NCI-H1436 (cell line): ENCODE measurements around the gene NPDC1.

Experiments
- DNase-seq: peaks from one replicate; lab custom pipeline; 2025; lab: John Stamatoyannopoulos, UW

Gene NPDC1

DNA sequence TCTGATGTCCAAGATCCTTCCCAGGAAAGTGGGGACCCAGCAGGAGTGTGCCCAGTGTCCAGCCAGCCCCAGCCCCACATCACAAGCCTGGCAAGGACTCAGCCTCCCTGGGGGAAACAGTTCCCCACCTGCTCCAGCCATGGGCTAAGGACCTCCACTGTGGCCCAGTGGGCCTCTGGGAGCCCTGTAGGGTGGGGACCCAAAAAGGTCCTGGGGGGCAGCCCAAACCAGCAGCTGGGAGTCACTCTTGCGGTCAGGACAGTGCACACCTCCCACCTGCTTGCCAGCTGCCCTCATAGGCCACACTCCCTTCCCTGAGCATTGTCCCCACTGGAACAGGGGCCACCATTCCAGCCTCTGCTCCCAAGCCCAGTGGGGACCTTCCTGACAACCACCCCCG, 19.6 kb downstream of the NPDC1 start:
- DNase-seq = no peak

DNA sequence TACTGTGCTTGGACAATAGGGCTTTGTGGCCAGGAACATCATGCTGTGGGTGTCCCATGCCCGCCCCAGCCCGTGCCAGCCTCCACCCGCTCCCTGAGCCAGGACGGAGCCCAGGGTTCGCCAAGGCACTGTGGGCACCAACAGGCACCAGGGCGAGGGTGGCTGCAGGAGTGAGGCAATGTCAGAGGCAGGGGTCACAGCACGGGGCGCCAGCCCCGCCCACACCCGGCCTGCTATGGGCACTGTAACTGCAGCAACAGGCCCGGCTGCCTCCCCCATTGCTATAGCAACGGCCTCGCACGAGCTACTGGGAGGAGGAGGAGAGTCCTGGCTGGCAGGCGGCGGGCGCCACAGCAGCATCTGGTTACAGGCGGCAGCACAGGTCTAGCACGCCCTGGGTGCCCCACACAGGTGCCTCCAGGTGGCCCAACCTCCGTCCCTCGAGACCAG, 20.4 kb downstream of the NPDC1 start:
- peak; percentile 87 for DNase-seq

DNA sequence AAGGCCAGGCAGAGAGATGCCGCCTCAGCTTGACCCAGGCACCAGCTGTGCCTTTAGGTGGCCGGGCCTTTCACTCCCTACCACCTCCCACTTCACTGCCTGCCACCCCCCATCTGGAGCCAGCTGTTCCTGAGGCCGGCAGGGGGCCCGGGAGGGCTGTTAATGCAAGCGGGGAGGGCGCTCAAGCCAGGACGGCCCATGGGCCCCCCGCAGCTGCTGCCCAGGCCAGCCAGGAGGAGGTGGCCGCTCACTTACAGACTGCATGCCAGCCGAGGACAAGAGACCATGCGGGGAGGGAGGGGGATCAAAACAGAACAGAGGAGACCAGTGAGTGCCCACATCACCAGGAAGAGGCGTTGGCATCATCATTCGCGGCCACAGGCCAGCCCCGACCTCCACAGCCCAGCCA, 22.4 kb downstream of the NPDC1 start:
- no peak for DNase-seq

DNA sequence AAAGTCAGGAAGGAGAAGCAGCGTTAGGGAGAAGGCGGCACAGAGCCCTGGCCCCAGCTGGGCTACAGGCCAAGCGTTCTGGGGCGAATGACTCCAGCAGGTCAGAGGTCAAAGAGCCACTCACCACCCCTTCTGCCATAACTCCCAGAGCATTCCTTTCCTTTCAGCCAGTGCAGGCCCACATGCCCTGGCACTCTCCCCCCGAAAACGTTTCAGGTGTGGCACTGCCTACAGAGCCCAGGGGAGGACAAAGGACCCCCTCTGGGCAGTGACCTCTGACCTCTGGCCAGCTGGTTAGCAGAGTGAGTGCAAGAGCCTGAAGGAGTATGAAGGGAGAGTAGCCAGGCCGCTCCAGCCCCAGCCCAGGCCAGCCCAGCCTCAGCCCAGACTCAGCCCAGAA, 22.8 kb downstream of the NPDC1 start:
- DNase-seq = no peak

DNA sequence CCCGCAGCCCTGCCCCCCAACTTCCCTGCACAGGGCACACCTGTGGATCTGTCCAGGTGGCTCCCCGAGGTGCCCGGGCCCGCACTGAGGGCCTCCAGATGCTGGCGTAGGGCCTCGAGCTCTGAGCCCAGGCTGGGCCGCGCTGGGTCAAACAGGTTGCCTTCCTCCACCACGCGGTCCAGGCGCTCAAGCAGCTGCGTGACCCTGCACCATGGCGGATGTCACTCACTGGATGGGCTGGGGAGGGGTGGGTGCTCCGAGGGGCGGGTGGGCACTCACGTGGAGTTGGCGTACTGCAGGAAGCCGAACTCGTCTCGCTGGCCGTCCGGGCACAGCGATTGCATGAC, 23.3 kb downstream of the NPDC1 start:
- DNase-seq = no peak

DNA sequence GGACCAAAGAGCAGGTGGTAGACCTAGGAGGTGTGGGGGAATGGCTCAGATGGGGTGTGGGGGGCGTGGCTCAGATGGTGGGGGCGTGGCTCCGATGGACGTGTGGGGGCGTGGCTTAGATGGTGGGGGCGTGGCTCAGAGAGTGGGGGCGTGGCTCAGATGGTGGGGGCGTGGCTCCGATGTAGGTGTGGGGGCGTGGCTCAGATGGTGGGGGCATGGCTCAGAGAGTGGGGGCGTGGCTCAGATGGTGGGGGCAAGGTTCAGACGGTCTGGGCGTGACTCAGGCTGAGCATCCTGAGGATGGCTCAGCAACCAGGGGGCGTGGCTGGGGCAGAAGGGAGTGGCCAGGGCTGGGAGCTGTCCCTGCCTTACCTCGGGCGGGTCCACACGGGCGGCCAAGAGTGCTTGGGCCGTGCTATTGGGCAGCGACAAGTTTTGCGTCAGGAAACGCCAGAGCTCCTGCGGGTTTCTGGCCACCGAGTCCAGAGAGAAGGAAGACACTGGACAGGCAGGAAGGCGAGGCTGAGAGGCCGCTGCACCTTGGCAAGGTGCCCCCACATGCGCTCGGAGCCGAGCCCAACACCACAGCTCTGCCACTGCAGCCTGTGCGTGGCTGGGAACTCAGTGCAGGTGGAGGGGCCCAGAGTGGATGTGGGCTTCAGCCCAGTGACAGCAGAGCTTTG, 23.9 kb downstream of the NPDC1 start:
- DNase-seq = peak; percentile 23

DNA sequence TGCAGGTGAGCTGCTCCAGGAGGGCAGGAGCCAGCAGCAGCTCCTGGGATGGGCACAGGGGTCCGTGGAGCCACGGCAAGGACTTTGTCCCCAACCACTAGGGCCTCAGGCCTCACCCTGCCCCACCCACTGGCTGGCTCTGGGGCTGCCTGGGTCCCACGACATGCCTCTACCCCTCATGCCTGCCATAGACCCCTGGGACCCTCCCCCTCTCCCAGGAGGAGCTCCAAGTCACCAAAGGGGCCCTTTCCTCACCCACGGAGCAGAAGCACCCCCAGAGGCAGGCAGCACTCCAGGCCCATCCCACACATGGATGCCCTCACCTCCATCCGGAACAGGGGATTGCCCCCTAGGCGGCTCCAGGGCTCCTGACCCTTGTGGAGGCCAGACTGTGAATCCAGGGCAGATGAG, 24.4 kb downstream of the NPDC1 start:
- no peak for DNase-seq

DNA sequence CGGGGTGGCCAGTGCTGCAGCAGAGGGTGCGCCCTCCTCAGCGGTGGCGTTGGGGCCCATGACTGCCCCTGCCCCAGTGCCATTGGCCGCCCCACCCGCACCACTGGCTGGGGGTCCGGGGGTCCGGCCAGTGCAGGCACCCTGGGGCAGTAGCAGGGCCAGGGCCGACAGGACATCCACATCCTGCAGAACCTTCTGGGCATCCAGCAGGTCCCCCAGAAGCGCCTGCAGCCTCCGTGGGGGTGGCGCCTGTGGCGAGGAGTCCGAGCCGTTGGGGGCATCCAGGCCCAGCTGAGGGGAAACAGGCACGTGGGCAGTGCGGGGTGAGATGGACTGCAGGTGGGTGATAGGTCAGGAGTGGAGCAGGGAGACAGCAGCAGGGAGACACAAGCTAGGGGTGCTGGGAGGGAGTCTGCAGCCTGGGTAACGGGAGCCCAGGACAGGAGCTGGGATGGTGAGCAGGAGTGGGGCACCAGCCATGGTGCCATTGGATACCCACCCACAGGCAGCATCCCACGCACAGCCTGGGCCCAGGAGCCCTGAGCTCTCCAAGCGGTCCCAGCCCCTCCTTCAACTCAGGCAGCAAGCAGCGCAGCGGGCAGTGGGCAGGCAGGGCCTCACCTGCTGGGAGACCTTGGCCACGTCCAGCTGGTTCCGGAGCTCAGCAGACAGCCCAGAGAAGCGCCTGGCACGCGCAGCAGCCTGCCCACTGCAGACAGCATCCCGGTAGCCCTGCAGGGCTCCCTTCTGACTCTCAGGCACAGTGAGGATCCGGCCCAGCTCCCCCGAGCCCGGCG, 25.0 kb downstream of the NPDC1 start:
- DNase-seq = no peak

DNA sequence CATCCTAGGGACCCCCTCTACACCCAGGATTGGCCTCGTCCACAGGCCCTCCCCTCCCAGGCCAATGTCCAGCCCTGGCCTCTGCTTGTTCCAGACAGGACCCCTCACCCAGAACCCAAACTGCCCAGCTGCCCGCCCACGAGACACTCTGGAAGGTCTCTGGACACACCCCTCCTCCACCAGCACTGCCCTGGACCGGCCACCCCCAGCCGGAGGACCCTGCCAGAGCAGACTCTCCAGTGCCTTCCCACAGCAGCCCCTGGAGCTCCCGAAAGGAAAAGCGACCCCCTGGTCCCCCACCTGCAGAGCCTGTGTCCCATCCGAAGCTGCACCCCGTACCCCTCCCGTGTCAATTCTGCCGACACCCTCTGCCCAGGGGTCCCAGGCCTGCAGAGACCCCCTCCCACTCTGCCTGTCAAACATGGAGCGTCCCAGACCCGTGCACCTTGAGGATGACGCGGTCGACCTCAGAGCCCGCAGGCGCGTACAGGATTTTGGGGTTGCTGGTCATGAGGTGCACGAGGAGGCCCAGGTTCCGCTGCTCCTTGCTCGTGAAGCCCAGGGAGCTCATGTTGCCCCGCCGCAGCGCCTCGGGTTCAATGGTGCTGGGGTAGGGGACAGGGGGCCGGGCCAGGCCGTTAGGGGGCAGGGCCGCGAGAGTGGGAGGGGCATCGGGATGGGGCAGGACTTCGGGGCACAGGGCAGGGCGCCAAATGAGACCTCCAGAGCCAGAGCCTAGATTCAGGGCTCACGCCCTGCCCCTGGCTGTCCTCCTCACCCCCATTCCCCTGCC, 25.9 kb downstream of the NPDC1 start:
- DNase-seq = no peak

DNA sequence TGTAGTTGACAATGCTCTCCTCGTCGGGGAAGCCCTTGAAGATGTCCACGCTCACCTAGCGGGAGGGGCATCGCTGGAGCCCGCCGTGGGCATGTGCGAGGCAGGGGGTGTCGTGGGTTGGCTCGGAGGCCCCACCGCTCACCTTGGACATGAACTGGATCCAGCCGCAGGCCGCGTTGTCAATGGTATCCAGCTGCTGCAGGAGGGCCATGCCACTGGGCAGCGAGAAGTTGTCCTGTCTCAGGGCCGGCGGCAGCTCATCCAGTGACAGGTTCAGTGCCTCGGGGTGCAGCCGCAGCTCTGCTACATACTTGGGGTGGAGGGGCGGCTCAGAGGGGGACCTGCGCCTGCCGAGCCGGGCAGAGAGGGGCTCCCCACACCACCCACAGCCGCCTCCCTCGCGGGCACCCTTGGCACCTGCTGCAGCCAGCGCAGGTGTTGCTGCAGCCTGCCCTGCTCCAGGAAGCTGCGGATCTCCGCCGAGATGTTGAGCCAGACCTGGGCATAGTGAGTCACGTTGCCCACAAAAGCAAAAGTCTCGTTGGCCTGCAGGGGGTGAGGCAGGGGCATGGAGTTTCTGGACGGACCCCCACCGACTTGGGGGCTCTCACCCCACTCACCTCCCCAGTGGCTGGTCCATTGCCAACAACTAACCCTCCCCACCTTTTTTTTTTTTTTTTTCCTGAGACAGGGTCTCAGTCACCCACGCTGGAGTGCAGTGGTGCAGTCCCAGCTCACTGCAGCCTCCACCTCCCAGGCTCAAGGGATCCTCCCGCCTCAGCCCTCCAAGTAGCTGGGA, 27.0 kb downstream of the NPDC1 start:
- no peak for DNase-seq

DNA sequence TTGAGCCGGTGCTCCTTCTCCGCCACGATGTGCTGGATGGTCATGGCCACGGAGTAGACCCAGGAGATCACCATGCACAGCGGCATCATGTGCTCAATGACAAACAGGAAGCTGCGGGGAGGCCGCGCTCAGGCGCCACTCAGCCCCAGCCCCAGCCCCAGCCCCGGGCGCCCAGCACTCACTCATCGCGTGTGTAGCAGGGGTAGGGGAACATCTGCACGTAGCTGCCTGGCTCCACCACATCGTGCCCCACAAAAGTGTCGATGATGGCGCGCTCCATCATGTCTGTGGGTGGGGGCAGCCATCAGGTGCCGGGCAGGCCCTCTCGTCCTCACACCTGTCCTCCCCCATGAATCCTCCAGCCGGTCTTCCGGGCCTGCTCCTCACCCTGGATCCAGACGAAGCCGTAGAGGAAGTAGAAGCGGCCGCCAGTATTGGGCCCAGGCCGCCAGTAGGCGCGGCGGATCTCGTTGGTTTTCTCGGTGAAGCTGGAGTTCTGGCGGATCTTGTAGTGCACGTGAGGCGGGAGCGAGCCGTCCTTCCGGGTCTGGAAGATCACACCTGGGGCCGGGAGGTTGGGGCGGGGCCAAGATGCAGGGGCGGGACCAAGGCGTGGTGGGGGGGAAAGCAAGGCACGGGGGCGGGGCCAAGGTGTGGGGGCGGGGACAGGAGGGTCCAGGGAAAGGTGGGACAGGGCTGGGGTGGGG, 28.0 kb downstream of the NPDC1 start:
- DNase-seq = no peak

DNA sequence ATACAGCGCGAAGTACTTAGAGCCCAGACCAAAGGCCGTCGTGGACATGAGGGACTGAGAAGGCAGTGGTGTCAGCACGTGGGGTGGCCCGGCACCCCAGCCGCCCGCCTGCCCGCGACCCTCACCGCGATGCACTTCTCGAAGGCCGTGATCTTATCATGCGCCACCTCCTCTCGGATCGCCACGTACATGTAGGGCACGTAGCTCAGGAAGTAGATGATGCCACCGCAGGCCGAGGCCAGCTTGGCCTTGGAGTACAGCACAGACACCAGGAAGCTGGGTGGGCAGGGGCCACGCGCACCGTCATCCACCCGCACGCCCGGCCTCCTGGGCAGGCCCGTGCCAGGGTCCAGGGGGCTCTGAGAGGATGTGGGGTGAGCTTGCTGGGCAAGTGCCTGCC, 28.9 kb downstream of the NPDC1 start:
- no peak for DNase-seq

DNA sequence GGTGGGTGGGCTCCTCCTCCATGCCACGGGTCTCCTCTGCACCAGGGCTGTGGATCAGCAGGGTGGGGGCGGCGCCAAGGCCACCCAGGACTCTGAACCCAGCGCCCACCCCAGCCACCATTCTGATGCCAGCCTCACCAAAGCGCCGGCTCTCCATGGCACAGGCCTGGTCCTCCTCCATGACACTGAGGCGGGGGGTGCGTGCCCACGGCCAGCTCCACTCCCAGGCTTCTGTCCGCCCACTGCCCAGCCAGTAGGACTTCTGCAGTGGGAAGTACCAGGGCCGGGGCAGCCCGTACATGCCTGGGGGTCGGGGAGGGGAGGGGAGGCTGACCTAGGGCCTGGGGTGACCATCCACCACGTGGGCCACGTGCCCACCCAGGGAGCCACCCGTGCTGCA, 29.5 kb downstream of the NPDC1 start:
- DNase-seq = no peak

DNA sequence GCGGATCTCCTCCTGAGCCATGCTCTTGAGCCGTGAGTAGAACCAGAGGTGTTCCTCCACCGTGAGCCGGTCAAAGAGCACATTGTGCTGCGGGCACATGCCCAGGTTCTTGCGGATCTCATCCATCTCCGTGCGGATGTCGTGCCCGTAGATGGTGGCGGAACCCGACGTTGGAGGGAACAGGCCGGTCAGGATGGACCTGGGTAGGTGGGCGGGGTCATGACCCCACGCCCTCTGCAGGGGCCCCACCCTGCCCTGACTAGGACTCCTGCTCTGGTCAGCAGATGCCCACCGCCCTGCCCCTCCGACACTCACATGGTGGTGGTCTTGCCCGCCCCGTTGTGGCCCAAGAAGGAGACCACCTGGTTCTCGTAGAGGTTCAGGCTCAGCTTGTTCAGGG, 30.0 kb downstream of the NPDC1 start:
- DNase-seq = no peak

DNA sequence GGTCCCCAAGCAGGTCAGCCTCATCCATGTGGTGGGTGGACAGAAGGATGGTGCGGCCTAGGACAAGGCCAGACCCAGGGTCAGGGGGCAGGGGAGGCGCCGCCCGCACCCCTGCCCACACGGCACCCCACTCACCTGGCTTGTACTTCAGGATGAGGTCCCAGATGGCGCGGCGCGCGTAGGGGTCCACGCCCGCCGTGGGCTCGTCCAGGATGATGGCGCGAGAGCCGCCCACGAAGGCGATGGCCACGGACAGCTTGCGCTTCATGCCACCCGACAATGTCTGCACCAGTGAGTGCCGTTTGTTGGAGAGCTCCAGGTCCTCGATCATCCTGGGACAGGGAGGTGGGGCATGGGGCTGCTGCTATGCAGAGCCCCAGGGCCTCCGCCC, 30.4 kb downstream of the NPDC1 start:
- no peak for DNase-seq

DNA sequence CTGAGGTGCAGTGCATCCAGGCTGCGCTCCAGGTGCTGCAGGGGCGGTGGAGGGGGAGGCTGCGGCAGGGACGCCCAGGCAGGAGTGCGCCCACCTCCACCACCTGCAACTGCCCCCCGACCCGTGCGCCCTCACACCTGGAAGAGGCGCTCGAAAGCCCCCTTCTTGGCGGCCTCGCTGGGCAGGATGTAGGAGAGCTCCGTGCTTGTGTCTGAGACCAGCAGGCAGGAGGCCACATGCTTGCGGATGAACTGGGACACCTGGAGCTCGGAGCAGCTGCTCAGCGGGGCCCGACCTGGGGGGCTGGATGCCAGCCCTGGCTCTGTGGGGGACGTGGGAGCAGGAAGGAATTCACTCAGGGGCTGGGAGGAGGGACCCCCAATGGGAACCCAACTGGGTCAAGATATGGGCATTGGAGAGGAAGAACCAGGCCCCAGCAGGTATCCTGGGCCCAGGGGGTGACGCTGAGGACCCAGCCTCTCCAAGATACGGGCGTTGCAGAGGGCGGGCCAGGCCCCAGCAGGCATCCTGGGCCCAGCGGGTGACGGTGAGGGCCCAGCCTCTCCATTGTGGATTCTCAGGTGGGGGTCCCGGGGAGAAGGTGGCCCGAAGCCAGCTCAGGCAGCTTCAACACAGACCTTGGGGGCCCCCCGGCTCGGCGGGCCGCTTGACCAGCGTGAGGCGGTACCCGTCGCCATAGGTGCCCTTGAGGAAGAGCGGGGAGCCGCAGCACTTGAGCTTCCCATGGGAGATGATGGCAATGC, 31.0 kb downstream of the NPDC1 start:
- DNase-seq = no peak

DNA sequence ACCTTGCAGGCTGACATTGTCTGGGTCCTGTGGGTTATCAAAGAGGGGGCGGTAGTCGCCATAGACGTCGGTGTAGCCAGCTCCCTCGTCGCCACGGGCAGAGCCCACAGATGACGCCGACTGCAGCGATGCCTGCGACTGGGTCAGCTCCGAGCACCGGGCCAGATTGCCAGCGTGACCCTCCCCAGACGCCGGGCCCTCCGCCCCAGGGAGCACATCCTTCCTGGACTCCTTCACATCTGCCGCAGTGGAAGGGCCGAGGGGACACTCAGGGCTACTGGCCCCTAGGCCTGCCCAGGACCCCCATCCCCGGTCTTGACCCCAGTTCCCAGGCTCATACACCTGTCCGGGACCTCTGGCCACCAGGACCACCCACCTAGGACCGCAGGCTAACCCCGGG, 31.8 kb downstream of the NPDC1 start:
- no peak for DNase-seq

DNA sequence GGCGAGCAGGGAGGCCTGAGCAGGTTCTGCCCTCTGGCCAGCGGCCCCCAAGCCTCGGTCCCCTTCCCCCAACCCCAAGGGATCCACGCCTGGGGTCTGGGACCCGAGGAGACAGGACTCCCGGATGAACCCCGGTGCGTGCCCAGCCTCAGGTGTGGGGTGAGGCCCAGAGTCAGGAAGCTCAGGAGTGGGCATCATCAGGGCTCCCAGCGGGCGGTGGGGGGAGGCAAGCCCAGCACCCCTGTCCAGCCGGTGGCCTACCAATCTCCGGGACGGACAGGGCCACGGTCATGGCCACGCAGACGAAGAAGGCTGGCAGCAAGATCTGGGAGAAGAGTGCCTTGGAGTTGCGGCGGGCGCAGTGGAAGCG, 32.4 kb downstream of the NPDC1 start:
- DNase-seq = no peak

DNA sequence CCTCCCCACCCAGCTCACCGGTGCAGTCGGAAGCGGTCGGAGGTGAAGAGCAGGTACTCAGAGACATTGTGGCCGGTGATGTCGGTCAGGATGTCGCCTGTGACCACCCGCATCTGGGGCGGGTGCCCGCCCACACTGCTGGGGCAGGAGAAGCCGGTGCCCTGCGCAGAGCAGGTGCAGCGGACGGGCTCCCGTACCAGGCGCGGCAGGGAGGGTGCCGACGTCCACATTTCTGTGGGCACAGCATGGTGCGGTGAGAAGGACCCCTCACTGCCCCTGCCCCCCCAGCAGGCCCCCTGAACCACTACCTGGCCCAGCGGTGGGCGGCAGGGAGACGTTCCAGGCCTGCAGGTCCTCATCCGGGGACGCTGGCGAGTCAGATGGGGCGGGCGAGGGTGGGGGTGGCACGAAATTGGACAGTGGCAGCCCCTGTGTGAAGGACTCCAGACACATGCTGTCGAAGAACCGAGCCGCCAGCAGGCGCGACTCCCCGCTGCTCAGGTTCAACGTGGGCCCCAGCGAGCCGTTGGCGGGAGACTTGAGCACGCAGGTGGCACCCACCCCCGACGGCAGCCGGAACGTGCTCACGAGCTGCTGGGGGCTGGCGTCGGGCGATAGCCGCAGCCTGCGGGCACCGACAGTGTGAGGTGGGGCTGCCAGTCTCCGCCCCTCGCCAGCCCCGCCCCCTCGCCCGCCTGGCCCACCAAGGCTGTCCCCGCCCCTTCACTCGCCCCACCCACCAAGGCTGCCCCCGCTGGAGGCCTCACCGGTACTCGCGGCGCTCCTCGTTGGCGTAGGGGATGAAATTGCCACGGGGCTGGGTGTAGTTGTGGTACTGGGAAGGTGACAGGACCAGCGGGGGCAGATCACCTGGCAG, 33.0 kb downstream of the NPDC1 start:
- DNase-seq = no peak
